ENCODE measurements around the gene C19orf85.

DNA sequence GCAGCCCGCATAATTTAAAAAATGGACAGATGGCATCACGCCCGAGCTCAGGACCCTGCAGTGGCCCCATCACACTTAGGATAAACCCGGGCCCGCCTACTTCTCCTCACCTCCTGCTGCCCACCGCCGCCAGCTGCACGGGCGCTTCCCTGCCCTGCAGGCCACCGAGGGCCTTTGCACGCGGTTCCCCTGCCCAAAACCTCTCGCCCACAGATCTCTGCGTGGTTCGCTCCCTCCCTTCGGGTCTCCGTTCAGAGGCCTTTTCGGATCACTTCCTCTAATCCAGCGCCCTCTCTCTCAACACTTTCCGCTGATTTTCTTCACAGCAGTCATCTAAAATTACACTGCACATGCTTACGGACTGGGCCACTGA, 23.2 kb downstream of the C19orf85 start:
- TF ChIP-seq, protein P1, sequence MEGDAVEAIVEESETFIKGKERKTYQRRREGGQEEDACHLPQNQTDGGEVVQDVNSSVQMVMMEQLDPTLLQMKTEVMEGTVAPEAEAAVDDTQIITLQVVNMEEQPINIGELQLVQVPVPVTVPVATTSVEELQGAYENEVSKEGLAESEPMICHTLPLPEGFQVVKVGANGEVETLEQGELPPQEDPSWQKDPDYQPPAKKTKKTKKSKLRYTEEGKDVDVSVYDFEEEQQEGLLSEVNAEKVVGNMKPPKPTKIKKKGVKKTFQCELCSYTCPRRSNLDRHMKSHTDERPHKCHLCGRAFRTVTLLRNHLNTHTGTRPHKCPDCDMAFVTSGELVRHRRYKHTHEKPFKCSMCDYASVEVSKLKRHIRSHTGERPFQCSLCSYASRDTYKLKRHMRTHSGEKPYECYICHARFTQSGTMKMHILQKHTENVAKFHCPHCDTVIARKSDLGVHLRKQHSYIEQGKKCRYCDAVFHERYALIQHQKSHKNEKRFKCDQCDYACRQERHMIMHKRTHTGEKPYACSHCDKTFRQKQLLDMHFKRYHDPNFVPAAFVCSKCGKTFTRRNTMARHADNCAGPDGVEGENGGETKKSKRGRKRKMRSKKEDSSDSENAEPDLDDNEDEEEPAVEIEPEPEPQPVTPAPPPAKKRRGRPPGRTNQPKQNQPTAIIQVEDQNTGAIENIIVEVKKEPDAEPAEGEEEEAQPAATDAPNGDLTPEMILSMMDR (IDR thresholded peaks at IDR 0.05) = no peak
- TF ChIP-seq POLR2A (IDR thresholded peaks at IDR 0.05) = no peak

Measured in adrenal gland (tissue), 5 donors.